PC-3 (cell line): ENCODE results near the gene SLC9A8.

ENCODE experiments used
- EZH2 ChIP-seq: fragments of 300-600 bp; sonication (generic); IDR thresholded peaks from one replicate; pipeline ENCODE4 v1.6.1; 2017; ENCODE audit warnings: antibody characterized with exemption, mild to moderate bottlenecking, low read length; ENCODE audit not compliant: unreplicated experiment
- TF ChIP-seq, protein P1 (sequence below): fragments of 300-600 bp; sonication (generic); conservative IDR thresholded peaks from 2 replicates; pipeline ENCODE4 v1.5.1; 2017; ENCODE audit warnings: antibody characterized with exemption, low read depth, mild to moderate bottlenecking, low read length

DNA sequence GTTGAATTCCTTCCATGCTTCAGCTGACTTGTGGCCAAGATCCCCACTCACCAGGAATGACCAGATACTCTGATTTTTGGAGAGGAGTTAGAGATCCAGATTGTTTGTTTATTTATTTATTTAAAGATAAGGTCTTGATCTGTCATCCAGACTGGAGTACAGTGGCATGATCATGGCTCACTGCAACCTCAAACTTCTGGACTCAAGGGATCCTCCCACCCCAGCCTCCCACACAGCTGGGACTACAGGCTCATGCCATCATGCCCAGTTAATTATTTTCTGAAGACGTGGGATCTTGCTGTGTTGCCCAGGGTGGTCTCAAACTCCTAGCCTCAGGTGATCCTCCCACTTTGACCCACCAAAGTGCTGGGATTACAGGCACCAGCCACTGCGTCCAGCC lies 106.8 kb downstream of the SLC9A8 start:
- no peak for TF ChIP-seq EZH2
- TF ChIP-seq, protein P1, sequence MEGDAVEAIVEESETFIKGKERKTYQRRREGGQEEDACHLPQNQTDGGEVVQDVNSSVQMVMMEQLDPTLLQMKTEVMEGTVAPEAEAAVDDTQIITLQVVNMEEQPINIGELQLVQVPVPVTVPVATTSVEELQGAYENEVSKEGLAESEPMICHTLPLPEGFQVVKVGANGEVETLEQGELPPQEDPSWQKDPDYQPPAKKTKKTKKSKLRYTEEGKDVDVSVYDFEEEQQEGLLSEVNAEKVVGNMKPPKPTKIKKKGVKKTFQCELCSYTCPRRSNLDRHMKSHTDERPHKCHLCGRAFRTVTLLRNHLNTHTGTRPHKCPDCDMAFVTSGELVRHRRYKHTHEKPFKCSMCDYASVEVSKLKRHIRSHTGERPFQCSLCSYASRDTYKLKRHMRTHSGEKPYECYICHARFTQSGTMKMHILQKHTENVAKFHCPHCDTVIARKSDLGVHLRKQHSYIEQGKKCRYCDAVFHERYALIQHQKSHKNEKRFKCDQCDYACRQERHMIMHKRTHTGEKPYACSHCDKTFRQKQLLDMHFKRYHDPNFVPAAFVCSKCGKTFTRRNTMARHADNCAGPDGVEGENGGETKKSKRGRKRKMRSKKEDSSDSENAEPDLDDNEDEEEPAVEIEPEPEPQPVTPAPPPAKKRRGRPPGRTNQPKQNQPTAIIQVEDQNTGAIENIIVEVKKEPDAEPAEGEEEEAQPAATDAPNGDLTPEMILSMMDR, result no peak
